ENCODE results near the gene TTC34. TPM values are rescaled to one million over a fixed set of nuclear protein-coding genes. Genes with fewer than 3 reads are reported as not detected.
A peak's percentile ranks its signal among the peaks of the same experiment; 100 is the strongest.
"Not testable (repeated sequence)": the region's sequence is repeated elsewhere in the genome, so short reads cannot be mapped to it uniquely, and the experiment has no call there.

TTC34 gene
- total and polyA plus RNA-seq, 9 donors = 0.12 to 3.2 (median 2.2) TPM

DNA sequence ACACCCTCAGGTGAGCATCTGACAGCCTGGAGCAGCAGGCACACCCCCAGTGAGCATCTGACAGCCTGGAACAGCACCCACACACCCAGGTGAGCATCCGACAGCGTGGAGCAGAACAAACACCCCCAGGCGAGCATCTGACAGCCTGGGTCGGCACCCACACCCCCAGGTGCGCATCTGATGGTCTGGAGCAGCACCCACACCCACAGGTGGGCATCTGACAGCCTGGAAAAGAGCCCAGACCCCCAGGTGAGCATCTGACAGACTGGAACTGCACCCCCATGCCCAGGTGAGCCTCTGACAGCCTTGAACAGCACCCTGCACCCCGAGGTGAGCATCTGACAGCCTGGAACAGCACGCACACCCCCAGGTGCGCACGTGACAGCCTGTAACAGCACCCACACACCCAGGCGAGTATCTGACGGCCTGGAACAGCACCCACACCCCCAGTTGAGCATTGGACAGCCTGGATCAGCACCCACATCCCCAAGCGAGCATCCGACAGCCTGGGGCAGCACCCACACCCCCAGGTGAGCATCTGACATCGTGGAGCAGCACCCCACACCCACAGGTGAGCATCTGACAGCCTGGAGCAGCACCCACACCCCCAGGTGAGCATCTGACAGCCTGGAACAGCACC, 51.3 kb downstream of the TTC34 start:
- DNase-seq; H3K27me3 ChIP-seq; H3K9me3 ChIP-seq; intact Hi-C loops (cut with DNase I); H3K4me3 ChIP-seq; H3K27ac ChIP-seq; H3K4me1 ChIP-seq (ENCODE audit: insufficient read depth); H3K36me3 ChIP-seq: not testable (repeated sequence)
- WGBS, 3 donors = 20 to 52% (median 45%) methylated on average over 1 to 14 of the region's 14 CpGs

DNA sequence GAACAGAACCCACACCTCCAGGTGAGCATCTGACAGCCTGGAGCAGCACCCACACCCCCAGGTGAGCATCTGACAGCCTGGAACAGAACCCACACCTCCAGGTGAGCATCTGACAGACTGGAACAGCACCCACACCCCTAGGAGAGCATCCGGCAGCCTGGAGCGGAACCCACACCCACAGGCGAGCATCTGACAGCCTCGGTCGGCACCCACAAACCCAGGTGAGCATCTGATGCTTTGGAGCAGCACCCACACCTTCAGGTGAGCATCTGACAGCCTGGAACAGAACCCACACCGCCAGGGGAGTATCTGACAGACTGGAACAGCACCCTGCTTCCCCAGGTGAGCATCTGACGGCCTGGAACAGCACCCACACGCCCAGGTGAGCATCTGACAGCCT, 52.9 kb downstream of the TTC34 start:
- H3K9me3 ChIP-seq; H3K4me3 ChIP-seq; H3K27ac ChIP-seq; intact Hi-C loops (cut with DNase I); H3K36me3 ChIP-seq; H3K27me3 ChIP-seq; DNase-seq; H3K4me1 ChIP-seq (ENCODE audit: insufficient read depth): not testable (repeated sequence)
- 0 to 50% (median 50%) methylated on average over 1 to 7 of the region's 8 CpGs for WGBS, 3 donors

DNA sequence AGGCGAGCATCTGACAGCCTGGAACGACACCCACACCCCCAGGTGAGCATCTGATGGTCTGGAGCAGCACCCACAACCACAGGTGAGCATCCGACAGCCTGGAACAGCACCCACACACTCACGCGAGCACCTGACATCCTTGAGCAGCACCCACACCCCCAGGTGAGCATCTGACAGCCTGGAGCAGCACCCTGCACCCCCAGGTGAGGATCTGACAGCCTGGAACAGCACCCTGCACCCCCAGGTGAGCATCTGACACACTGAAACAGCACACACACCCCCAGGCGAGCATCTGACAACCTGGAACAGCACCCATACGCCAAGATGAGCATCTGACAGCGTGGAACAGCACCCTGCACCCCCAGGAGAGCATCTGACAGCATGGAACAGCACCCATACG, 106.7 kb downstream of the TTC34 start:
- H3K27me3 ChIP-seq; H3K4me3 ChIP-seq; H3K36me3 ChIP-seq; DNase-seq; H3K9me3 ChIP-seq; intact Hi-C loops (cut with DNase I); H3K27ac ChIP-seq; H3K4me1 ChIP-seq (ENCODE audit: insufficient read depth): not testable (repeated sequence)
- WGBS, 3 donors = 27 to 46% (median 35%) methylated on average over 2 to 5 of the region's 9 CpGs

DNA sequence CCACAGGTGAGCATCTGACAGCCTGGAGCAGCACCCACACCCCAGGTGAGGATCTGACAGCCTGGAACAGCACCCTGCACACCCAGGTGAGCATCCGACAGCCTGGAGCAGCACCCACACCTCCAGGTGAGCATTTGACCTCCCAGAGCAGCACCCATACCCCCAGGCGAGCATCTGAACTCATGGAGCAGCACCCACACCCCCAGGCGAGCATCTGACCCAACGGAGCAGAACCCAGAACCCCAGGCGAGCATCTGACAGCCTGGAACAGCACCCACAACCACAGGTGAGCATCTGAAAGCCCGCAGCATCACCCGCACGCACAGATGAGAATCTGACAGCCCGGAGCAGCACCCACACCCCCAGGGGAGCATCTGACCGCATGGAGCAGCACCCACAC, 111.3 kb downstream of the TTC34 start:
- H3K27ac ChIP-seq; H3K4me1 ChIP-seq (ENCODE audit: insufficient read depth); DNase-seq; H3K9me3 ChIP-seq; intact Hi-C loops (cut with DNase I); H3K36me3 ChIP-seq; H3K27me3 ChIP-seq; H3K4me3 ChIP-seq: not testable (repeated sequence)
- WGBS, 3 donors = 21 to 35% methylated on average over 4 of the region's 10 CpGs; no CpG with 5 or more reads in 1 of the 3 donors

DNA sequence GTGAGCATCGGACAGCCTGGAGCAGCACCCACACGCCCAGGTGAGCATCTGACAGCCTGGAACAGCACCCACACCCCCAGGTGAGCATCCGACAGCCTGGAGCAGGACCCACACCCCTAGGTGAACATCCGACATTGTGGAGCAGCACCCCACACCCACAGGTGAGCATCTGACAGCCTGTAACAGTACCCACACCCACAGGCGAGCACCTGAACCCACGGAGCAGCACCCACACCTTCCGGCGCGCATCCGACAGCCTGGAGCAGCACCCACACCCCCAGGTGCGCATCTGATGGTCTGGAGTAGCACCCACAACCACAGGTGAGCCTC, 113.2 kb downstream of the TTC34 start:
- DNase-seq = peak in 1 of 5 donors; percentile 25
- H3K9me3 ChIP-seq; H3K27me3 ChIP-seq; H3K27ac ChIP-seq; intact Hi-C loops (cut with DNase I); H3K4me3 ChIP-seq; H3K36me3 ChIP-seq; H3K4me1 ChIP-seq (ENCODE audit: insufficient read depth): not testable (repeated sequence)
- WGBS, 3 donors = 47 to 57% (median 51%) methylated on average over 10 to 11 of the region's 11 CpGs

DNA sequence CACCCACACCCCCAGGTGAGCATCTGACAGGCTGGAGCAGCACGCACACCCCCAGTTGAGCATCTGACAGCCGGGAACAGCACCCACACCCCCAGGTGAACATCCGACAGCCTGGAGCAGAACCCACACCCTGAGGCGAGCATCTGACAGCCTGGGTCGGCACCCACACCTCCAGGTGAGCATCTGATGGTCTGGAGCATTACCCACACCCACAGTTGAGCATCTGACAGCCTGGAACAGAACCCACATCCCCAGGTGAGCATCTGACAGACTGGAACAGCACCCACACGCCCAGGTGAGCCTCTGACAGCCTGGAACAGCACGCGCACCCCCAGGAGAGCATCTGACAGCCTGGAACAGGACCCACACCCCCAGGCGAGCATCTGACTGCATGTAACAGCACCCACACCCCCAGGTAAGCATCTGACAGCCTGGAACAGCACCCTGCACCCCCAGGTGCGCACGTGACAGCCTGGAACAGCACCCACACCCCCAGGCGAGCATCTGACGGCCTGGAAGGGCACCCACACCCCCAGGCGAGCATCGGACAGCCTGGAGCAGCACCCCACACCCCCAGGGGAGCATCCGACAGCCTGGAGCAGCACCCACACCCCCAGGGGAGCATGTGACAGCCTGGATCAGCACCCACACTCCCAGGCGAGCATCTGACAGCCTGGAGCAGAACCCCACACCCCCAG, 113.7 kb downstream of the TTC34 start:
- H3K36me3 ChIP-seq; H3K4me1 ChIP-seq (ENCODE audit: insufficient read depth); H3K27ac ChIP-seq; H3K4me3 ChIP-seq; H3K27me3 ChIP-seq; H3K9me3 ChIP-seq; intact Hi-C loops (cut with DNase I): not testable (repeated sequence)
- DNase-seq = peak in 3 of 5 donors; percentile 22 to 41 (median 38)
- WGBS, 3 donors = 36 to 52% (median 43%) methylated on average over 8 to 17 of the region's 17 CpGs

DNA sequence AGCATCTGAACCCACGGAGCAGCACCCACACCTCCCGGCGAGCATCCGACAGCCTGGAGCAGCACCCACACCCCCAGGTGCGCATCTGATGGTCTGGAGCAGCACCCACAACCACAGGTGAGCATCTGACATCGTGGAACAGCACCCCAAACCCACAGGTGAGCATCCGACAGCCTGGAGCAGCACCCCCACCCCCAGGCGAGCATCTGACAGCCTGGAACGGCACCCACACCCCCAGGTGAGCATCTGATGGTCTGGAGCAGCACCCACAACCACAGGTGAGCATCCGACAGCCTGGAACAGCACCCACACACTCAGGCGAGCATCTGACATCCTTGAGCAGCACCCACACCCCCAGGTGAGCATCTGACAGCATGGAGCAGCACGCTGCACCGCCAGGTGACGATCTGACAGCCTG, 114.3 kb downstream of the TTC34 start:
- H3K4me3 ChIP-seq; H3K9me3 ChIP-seq; H3K27me3 ChIP-seq; H3K36me3 ChIP-seq; intact Hi-C loops (cut with DNase I); H3K4me1 ChIP-seq (ENCODE audit: insufficient read depth); DNase-seq; H3K27ac ChIP-seq: not testable (repeated sequence)
- 54 to 55% (median 55%) methylated on average over 8 to 14 of the region's 14 CpGs for WGBS, 3 donors

DNA sequence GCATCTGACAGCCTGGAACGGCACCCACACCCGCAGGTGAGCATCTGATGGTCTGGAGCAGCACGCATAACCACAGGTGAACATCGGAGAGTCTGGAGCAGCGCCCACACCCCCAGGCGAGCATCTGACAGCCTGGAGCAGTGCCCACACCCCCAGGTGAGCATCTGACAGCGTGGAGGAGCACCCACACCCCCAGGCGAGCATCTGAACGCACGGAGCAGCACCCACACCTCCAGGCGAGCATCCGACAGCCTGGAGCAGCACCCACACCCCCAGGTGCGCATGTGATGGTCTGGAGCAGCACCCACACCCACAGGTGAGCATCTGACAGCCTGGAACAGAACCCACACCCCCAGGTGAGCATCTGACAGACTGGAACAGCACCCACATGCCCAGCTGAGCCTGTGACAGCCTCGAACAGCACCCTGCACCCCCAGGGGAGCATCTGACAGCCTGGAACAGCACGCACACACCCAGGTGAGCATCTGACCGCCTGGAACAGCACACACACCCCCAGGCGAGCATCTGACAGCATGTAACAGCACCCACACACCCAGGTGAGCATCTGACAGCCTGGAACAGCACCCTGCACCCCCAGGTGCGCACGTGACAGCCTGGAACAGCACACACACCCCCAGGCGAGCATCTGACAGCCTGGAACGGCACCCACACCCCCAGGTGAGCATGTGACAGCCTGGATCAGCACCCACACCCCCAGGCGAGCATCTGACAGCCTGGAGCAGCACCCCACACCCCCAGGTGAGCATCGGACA, 115.2 kb downstream of the TTC34 start:
- intact Hi-C loops (cut with DNase I); H3K9me3 ChIP-seq; DNase-seq; H3K27ac ChIP-seq; H3K27me3 ChIP-seq; H3K4me3 ChIP-seq; H3K36me3 ChIP-seq; H3K4me1 ChIP-seq (ENCODE audit: insufficient read depth): not testable (repeated sequence)
- 34 to 42% (median 38%) methylated on average over 7 to 19 of the region's 23 CpGs for WGBS, 3 donors

DNA sequence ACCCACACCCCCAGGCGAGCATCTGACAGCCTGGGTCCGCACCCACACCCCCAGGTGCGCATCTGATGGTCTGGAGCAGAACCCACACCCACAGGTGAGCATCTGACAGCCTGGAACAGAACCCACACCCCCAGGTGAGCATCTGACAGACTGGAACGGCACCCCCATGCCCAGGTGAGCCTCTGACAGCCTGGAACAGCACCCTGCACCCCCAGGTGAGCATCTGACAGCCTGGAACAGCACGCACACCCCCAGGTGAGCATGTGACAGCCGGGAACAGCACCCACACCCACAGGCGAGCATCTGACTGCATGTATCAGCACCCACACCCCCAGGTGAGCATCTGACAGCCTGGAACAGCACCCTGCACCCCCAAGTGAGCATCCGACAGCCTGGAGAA, 115.8 kb downstream of the TTC34 start:
- H3K9me3 ChIP-seq; H3K27me3 ChIP-seq; DNase-seq; H3K36me3 ChIP-seq; H3K4me3 ChIP-seq; H3K27ac ChIP-seq; H3K4me1 ChIP-seq (ENCODE audit: insufficient read depth); intact Hi-C loops (cut with DNase I): not testable (repeated sequence)
- WGBS, 3 donors = 0 to 29% (median 28%) methylated on average over 2 to 5 of the region's 8 CpGs

DNA sequence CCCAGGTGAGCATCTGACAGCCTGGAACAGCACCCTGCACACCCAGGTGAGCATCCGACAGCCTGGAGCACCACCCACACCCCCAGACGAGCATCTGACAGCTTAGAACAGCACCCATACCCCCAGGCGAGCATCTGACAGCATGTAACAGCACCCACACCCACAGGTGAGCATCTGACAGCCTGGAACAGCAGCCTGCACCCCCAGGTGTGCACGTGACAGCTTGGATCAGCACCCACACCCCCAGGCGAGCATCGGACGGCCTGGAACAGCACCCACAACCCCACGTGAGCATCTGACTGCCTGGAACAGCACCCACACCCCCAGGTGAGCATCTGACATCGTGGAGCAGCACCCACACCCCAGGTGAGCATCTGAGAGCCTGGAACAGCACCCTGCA, 116.6 kb downstream of the TTC34 start:
- H3K27me3 ChIP-seq; H3K4me3 ChIP-seq; H3K9me3 ChIP-seq; DNase-seq; H3K27ac ChIP-seq; H3K36me3 ChIP-seq; intact Hi-C loops (cut with DNase I); H3K4me1 ChIP-seq (ENCODE audit: insufficient read depth): not testable (repeated sequence)
- WGBS, 3 donors = 27 to 37% (median 28%) methylated on average over 3 to 9 of the region's 9 CpGs

DNA sequence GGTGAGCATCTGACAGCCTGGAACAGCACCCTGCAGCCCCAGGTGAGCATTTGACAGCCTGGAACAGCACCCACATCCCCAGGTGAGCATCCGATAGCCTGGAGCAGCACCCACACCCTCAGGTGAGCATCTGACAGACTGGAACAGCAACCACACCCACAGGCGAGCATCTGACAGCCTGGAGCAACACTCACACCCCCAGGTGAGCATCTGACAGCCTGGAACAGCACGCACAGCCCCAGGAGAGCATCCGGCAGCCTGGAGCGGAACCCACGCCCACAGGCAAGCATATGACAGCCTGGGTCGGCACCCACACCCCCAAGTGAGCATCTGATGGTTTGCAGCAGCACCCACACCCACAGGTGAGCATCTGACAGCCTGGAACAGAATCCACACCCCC, 117.5 kb downstream of the TTC34 start:
- H3K9me3 ChIP-seq; H3K4me3 ChIP-seq; H3K4me1 ChIP-seq (ENCODE audit: insufficient read depth); intact Hi-C loops (cut with DNase I); H3K36me3 ChIP-seq; H3K27ac ChIP-seq; H3K27me3 ChIP-seq: not testable (repeated sequence)
- 45 to 54% (median 54%) methylated on average over 7 of the region's 7 CpGs for WGBS, 3 donors
- DNase-seq = peak in 4 of 5 donors; percentile 20 to 53 (median 36)

DNA sequence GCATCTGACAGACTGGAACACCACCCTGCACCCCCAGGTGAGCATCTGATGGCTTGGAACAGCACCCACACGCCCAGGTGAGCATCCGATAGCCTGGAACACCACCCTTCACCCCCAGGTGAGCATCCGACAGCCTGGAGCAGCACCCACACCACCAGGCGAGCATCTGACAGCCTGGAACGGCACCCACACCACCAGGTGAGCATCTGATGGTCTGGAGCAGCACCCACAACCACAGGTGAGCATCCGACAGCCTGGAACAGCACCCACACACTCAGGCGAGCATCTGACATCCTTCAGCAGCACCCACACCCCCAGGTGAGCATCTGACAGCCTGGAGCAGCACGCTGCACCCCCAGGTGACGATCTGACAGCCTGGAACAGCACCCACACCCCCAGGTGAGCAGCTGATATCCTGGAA, 118.2 kb downstream of the TTC34 start:
- H3K27me3 ChIP-seq; intact Hi-C loops (cut with DNase I); H3K4me3 ChIP-seq; H3K36me3 ChIP-seq; H3K4me1 ChIP-seq (ENCODE audit: insufficient read depth); H3K9me3 ChIP-seq; H3K27ac ChIP-seq: not testable (repeated sequence)
- WGBS, 3 donors = 31 to 50% (median 39%) methylated on average over 7 to 9 of the region's 9 CpGs
- DNase-seq = peak in 1 of 5 donors; percentile 18

Measured in ovary (tissue), 9 donors.